K562 (cell line): Measurements from ENCODE around the gene IRX2. TPM values are rescaled to one million over a fixed set of nuclear protein-coding genes. Genes with fewer than 3 reads are reported as not detected.

Source experiments
- ATAC-seq: fragments of 200-7000 bp; cut with Tn5 transposase; 3 replicates; pipeline ENCODE4 v1.9.1; 2020; ENCODE audit warnings: moderate library complexity
- BruUV-seq: library from RNA; stranded (reverse); fragments of 400-500 nt; replicated peaks from 2 replicates; lab custom pipeline; 2021; lab: Mats Ljungman, UMichigan
- CTCF ChIA-PET: fragments of 300-600 bp; formaldehyde crosslinking; extraction: SDS; loops from one replicate; lab custom pipeline; 2021; ENCODE audit warnings: low intra/inter-chr PET ratio; lab: Yijun Ruan, JAX
- POLR2A ChIA-PET: fragments of 300-600, 350-650 bp; sonication (Branson Sonifier 250); formaldehyde crosslinking; extraction: SDS; loops from one replicate; lab custom pipeline; 2021; ENCODE audit warnings: antibody characterized with exemption, inconsistent platforms; lab: Yijun Ruan, JAX
- DNase-seq, 4 experiments: peaks; one replicate each; pipeline versions ENCODE4 v3.0.0 to v3.0.0-alpha.2; 2011 to 2018; ENCODE audit warnings: low spot score in 3 of 4, mixed read lengths in 3 of 4; ENCODE audit errors: extremely low read depth in 1 of 4
- FAIRE-seq: peaks from 2 replicates; lab custom pipeline; 2011; peaks lifted over from hg19 to GRCh38; lab: Jason Lieb, UNC
- H2AFZ ChIP-seq: 2 replicates; pipeline ENCODE4 v1.6.0; 2011; ENCODE audit warnings: low read depth, low read length, control low read depth, inconsistent platforms
- H3K27ac ChIP-seq: fragments of 200-600 bp; 3 replicates; pipeline ENCODE4 v1.8.0; 2011; ENCODE audit warnings: low read depth, mild to moderate bottlenecking, control low read depth, inconsistent platforms, low read length, moderate library complexity, mixed read lengths; ENCODE audit errors: extremely low read depth
- H3K27me3 ChIP-seq, 2 experiments: fragments of 300-600 bp in 1 of 2; 2 replicates in 1 of 2; 3 replicates in 1 of 2; pipeline versions ENCODE4 v1.6.0 to v1.8.0; 2011; ENCODE audit warnings: inconsistent platforms in 2 of 2, low read length in 2 of 2, mild to moderate bottlenecking in 1 of 2, mixed read lengths in 1 of 2, moderate library complexity in 1 of 2; ENCODE audit not compliant: control insufficient read depth in 2 of 2, insufficient read depth in 2 of 2
- H3K36me3 ChIP-seq: fragments of 300-600 bp; 3 replicates; pipeline ENCODE4 v1.8.0; 2011; ENCODE audit warnings: mild to moderate bottlenecking, low read length, inconsistent platforms; ENCODE audit not compliant: control insufficient read depth, insufficient read depth
- H3K4me1 ChIP-seq, 2 experiments: fragments of 200-600 bp in 1 of 2; replicated peaks in 1 of 2; 2 replicates in 1 of 2; 3 replicates in 1 of 2; pipeline versions ENCODE4 v1.5.1 to v1.8.0; 2011; ENCODE audit warnings: inconsistent platforms in 2 of 2, low read length in 2 of 2, mild to moderate bottlenecking in 1 of 2, mixed read lengths in 1 of 2, moderate library complexity in 1 of 2; ENCODE audit not compliant: control insufficient read depth in 2 of 2, insufficient read depth in 2 of 2
- H3K4me2 ChIP-seq: 2 replicates; pipeline ENCODE4 v1.6.1; 2011; ENCODE audit warnings: low read length, control low read depth, inconsistent platforms, mixed read lengths; ENCODE audit not compliant: insufficient read depth
- H3K4me3 ChIP-seq: fragments of 200-600 bp; sonication (generic), shearing (Covaris generic); 2 replicates; pipeline ENCODE4 v1.5.1; 2016; ENCODE audit warnings: control low read depth, inconsistent platforms
- H3K79me2 ChIP-seq: fragments of 200-600 bp; 3 replicates; pipeline ENCODE4 v1.8.0; 2011; ENCODE audit warnings: low read length, inconsistent platforms; ENCODE audit not compliant: control insufficient read depth, insufficient read depth
- H3K9ac ChIP-seq, 2 experiments: 2 replicates each; pipeline versions ENCODE4 v1.6.0 to v1.6.1; 2011; ENCODE audit warnings: low read depth in 2 of 2, low read length in 2 of 2, control low read depth in 1 of 2, inconsistent platforms in 1 of 2, mild to moderate bottlenecking in 1 of 2, mixed read lengths in 1 of 2; ENCODE audit not compliant: insufficient read depth in 1 of 2
- H3K9me1 ChIP-seq: one replicate; pipeline ENCODE4 v1.6.0; 2011; ENCODE audit warnings: inconsistent platforms, mild to moderate bottlenecking, low read length, moderate library complexity; ENCODE audit not compliant: control insufficient read depth, insufficient read depth
- H3K9me3 ChIP-seq: replicated peaks from 2 replicates; pipeline ENCODE4 v1.5.1; 2011; ENCODE audit warnings: low read depth, low read length, inconsistent platforms; ENCODE audit not compliant: control insufficient read depth, insufficient read depth
- H4K20me1 ChIP-seq: replicated peaks from 2 replicates; pipeline ENCODE4 v1.6.1; 2011; ENCODE audit warnings: low read length, inconsistent platforms, mixed read lengths; ENCODE audit not compliant: control insufficient read depth, insufficient read depth
- CAMTA2 ChIP-seq: fragments of 250-450 bp; sonication (Bioruptor Pico); conservative IDR thresholded peaks from 2 replicates; pipeline ENCODE4 v1.5.1; 2022
- CEBPG ChIP-seq, 3 experiments: fragments of 200-800 bp in 1 of 3; sonication (Bioruptor generic) in 1 of 3; sonication (generic) in 1 of 3; formaldehyde crosslinking in 1 of 3; IDR thresholded peaks in 2 of 3; conservative IDR thresholded peaks in 1 of 3; 2 replicates each; pipeline versions ENCODE4 v1.6.1 to v1.8.0; 2016 to 2022; ENCODE audit warnings: missing compliant biosample characterization in 2 of 3, missing genetic modification characterization in 2 of 3, mild to moderate bottlenecking in 1 of 3, missing genetic modification reagents in 1 of 3
- ESRRB ChIP-seq: fragments of 250-450 bp; sonication (Bioruptor Pico); IDR thresholded peaks from 2 replicates; pipeline ENCODE4 v1.5.0; 2020; ENCODE audit warnings: mild to moderate bottlenecking, moderate library complexity, borderline replicate concordance
- HDAC3 ChIP-seq: fragments of 450-650 bp; IDR thresholded peaks from 2 replicates; pipeline ENCODE4 v1.6.1; 2018; ENCODE audit warnings: borderline replicate concordance, mild to moderate bottlenecking, moderate library complexity; ENCODE audit not compliant: partially characterized antibody
- OTX1 ChIP-seq: fragments of 450-650 bp; formaldehyde crosslinking; IDR thresholded peaks from 2 replicates; pipeline ENCODE4 v1.4.0; 2022; ENCODE audit warnings: mild to moderate bottlenecking
- SIN3B ChIP-seq: fragments of 450-650 bp; IDR thresholded peaks from 2 replicates; pipeline ENCODE4 v1.6.1; 2017; ENCODE audit warnings: low read depth, mild to moderate bottlenecking, moderate library complexity
- SMAD1 ChIP-seq: fragments of 150-350 bp; IDR thresholded peaks from 2 replicates; pipeline ENCODE4 v1.6.1; 2014; ENCODE audit warnings: low read length, low read depth; ENCODE audit not compliant: partially characterized antibody
- SRSF7 ChIP-seq: fragments of 200-400 bp; formaldehyde crosslinking; optimal IDR thresholded peaks from 2 replicates; pipeline ENCODE3; 2017; ENCODE audit warnings: mild to moderate bottlenecking, low read depth, low read length
- TAF15 ChIP-seq: fragments of 200-400 bp; formaldehyde crosslinking; IDR thresholded peaks from 2 replicates; pipeline ENCODE4 v1.6.1; 2017; ENCODE audit warnings: mild to moderate bottlenecking, low read depth, low read length, moderate library complexity
- TCF7L2 ChIP-seq: fragments of 150-350 bp; IDR thresholded peaks from 2 replicates; pipeline ENCODE4 v1.6.1; 2016; ENCODE audit warnings: low read depth, mild to moderate bottlenecking, low read length, moderate library complexity
- YY1 ChIP-seq, 3 experiments: IDR thresholded peaks; 2 replicates each; pipeline ENCODE4 v1.6.1; 2011; ENCODE audit warnings: low read length in 2 of 3, mild to moderate bottlenecking in 2 of 3, moderate library complexity in 2 of 3, borderline replicate concordance in 1 of 3, control low read depth in 1 of 3, low read depth in 1 of 3; ENCODE audit not compliant: insufficient read depth in 3 of 3, insufficient replicate concordance in 2 of 3, control insufficient read depth in 1 of 3, insufficient read length in 1 of 3; ENCODE audit errors: extremely low read depth in 1 of 3
- ZNF133 ChIP-seq: fragments of 250-450 bp; sonication (Bioruptor Pico); IDR thresholded peaks from 2 replicates; pipeline ENCODE4 v1.4.0; 2020; ENCODE audit warnings: mild to moderate bottlenecking
- ZNF239 ChIP-seq: fragments of 250-450 bp; sonication (Bioruptor Pico); IDR thresholded peaks from 2 replicates; pipeline ENCODE4 v1.4.0; 2020; ENCODE audit warnings: mild to moderate bottlenecking
- ZNF311 ChIP-seq: fragments of 250-450 bp; sonication (Bioruptor Pico); IDR thresholded peaks from 2 replicates; pipeline ENCODE4 v1.4.0; 2020; ENCODE audit warnings: mild to moderate bottlenecking, moderate library complexity
- ZNF444 ChIP-seq: fragments of 250-450 bp; sonication (Bioruptor Pico); IDR thresholded peaks from 2 replicates; pipeline ENCODE4 v1.4.0; 2020; ENCODE audit warnings: mild to moderate bottlenecking, moderate library complexity
- WGBS: fragments of 100-300 bp; shearing (Covaris generic); methylation state at CpG from one replicate; pipeline ENCODE4 v1.1.6; 2016; ENCODE audit warnings: low coverage, mixed read lengths; ENCODE audit not compliant: insufficient coverage; ENCODE audit errors: missing lambda C conversion rate; 5-methylcytosine and 5-hydroxymethylcytosine counted together
- in situ Hi-C: fragments of 300-500 bp; cut with MboI; formaldehyde crosslinking; loops from 4 replicates; pipeline ENCODE4 v1.15.0; 2018; ENCODE audit warnings: inconsistent platforms, mixed read lengths
- intact Hi-C: fragments of 100-400 bp; cut with micrococcal nuclease; formaldehyde crosslinking; loops from 2 replicates; pipeline ENCODE4 v1.14.2; 2022
- polyA plus RNA-seq, 8 experiments: library from polyadenylated mRNA; depleted of rRNA in 4 of 8; stranded (reverse) in 5 of 8; unstranded in 3 of 8; fragments of >200 nt; fragmentation: Nextera tagmentation in 2 of 8; fragmentation: Illumina TruSeq in 1 of 8; extraction: Ambion mirVana in 2 of 8; extraction: Trizol in 1 of 8; gene quantifications; 2 replicates each; pipeline versions ENCODE4 v1.2.1 to v1.2.3, GENCODE V29; 2011 to 2014; ENCODE audit warnings: inconsistent platforms in 1 of 8, missing spikeins in 1 of 8
- total RNA-seq, 7 experiments: library from RNA; depleted of rRNA in 6 of 7; stranded (reverse); fragments of >200 nt in 6 of 7; fragmentation: Illumina TruSeq in 2 of 7; extraction: Trizol in 2 of 7; gene quantifications; 2 replicates each; pipeline versions ENCODE4 v1.2.1 to v1.2.3, GENCODE V29; 2011 to 2021; ENCODE audit warnings: low replicate concordance in 1 of 7
- TF ChIP-seq, protein P1 (sequence below), 2 experiments: fragments of 450-650 bp in 1 of 2; sonication (generic) in 1 of 2; formaldehyde crosslinking; conservative IDR thresholded peaks; 2 replicates each; pipeline versions ENCODE4 v1.4.0 to v1.8.1; 2020 to 2022; ENCODE audit warnings: mild to moderate bottlenecking in 1 of 2, missing genetic modification reagents in 1 of 2
- TF ChIP-seq, protein P2 (sequence below): conservative IDR thresholded peaks from 2 replicates; pipeline ENCODE4 v1.6.1; 2011; ENCODE audit warnings: low read depth, mild to moderate bottlenecking, low read length; ENCODE audit not compliant: control insufficient read depth

Gene IRX2
- total and polyA plus RNA-seq, 9 of the 15 experiments (the other 6 are each of a cell fraction or from before 2014, with no cell fraction given), result 0.13 TPM; not detected in 8

DNA sequence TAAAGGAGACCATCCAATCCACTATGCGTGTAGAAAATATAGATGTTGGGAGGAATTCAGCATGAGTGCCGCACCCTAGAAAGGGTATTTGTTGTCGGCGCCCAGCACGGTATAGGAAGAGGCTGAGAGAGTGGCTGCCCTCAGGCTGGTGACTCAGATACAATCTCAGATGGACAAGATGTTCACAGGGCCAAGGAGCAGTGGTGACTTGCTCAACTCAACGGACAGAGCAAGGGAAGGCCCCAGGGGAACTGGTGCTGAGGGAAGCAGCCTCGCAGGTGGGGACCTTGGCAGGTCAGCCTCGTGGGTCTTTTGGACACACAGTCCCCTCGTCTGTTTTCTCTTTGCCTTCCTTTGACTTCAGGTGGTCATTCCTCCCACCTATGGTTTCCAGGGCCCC, 28.0 kb upstream of the IRX2 start:
- ATAC-seq (no peak), DNase-seq (no peak), FAIRE-seq (no peak)
- no TSS peak for BruUV-seq
- Histone ChIP-seq H3K79me2 (no peaks in the 10 kb centered on the region), H2AFZ (no peak overlapping the region), H4K20me1 (no peaks in the 10 kb centered on the region), H3K27ac (no peak overlapping the region), H3K4me2 (no peak overlapping the region), H3K9me1 (no peaks in the 10 kb centered on the region), H3K27me3 (peaks cover 0 to 8% of the 10 kb centered on the region in 2 experiments; a peak in 2 of 5 replicates), H3K4me1 (no peaks in the 10 kb centered on the region), H3K9ac (no peak overlapping the region), H3K4me3 (no peak overlapping the region), H3K9me3 (no peaks in the 10 kb centered on the region), H3K36me3 (no peaks in the 10 kb centered on the region)
- intact Hi-C loops, result no loop called here
- CTCF ChIA-PET, result no interaction called here
- in situ Hi-C loops, result no loop called here
- TF ChIP-seq TCF7L2 (no peak), HDAC3 (no peak), SRSF7 (no peak), ZNF239 (CRISPR knock-in tag) (no peak), ZNF444 (CRISPR knock-in tag) (no peak), ESRRB (no peak), ZNF133 (CRISPR knock-in tag) (no peak), CEBPG (CRISPR knock-in tag; IDR thresholded peaks at IDR 0.05) (no peak), CEBPG (tag; conservative IDR thresholded peaks at IDR 0.05 in 1 of 2, IDR thresholded peaks at IDR 0.05 in 1 of 2) (no peak), CAMTA2 (CRISPR knock-in tag) (no peak), OTX1 (CRISPR knock-in tag) (no peak), SMAD1 (no peak), ZNF311 (CRISPR knock-in tag) (no peak), SIN3B (no peak), YY1 (IDR thresholded peaks at IDR 0.05; ENCODE audit: borderline replicate concordance in 1 of 3, control insufficient read depth in 1 of 3, extremely low read depth in 1 of 3, insufficient read depth in 3 of 3, insufficient read length in 1 of 3, insufficient replicate concordance in 2 of 3, low read depth in 1 of 3, low read length in 2 of 3) (no peak), TAF15 (no peak)
- TF ChIP-seq, protein P1, sequence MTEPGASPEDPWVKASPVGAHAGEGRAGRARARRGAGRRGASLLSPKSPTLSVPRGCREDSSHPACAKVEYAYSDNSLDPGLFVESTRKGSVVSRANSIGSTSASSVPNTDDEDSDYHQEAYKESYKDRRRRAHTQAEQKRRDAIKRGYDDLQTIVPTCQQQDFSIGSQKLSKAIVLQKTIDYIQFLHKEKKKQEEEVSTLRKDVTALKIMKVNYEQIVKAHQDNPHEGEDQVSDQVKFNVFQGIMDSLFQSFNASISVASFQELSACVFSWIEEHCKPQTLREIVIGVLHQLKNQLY (CRISPR knock-in tag; conservative IDR thresholded peaks at IDR 0.05), result no peak
- TF ChIP-seq, protein P2, sequence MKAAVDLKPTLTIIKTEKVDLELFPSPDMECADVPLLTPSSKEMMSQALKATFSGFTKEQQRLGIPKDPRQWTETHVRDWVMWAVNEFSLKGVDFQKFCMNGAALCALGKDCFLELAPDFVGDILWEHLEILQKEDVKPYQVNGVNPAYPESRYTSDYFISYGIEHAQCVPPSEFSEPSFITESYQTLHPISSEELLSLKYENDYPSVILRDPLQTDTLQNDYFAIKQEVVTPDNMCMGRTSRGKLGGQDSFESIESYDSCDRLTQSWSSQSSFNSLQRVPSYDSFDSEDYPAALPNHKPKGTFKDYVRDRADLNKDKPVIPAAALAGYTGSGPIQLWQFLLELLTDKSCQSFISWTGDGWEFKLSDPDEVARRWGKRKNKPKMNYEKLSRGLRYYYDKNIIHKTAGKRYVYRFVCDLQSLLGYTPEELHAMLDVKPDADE, result no peak
- under 1% methylated on average over 9 of the region's 9 CpGs for WGBS
- POLR2A ChIA-PET, result no interaction called here
